HL-60/S4 (cell line): ENCODE results near the gene CUEDC1.

Experiments
- in situ Hi-C: fragments of 300-500 bp; cut with MboI; formaldehyde crosslinking; loops from 2 replicates; pipeline ENCODE4 v1.14.3; 2022; ENCODE audit warnings: low sequenced_read_pairs

The CUEDC1 gene

GRCh38 chr17:57881783-57882351, 73.3 kb downstream of the CUEDC1 start:
- in situ Hi-C loops, result no loop called here

GRCh38 chr17:57881143-57881542, 74.1 kb downstream of the CUEDC1 start:
- in situ Hi-C loops, result no loop called here

- in situ Hi-C loops, result no loop called here
These were observed 75.1 kb downstream of the CUEDC1 start for GRCh38 chr17:57880086-57880456.

GRCh38 chr17:57879437-57880085, 75.7 kb downstream of the CUEDC1 start:
- in situ Hi-C loops, result no loop called here

GRCh38 chr17:57877803-57878377, 77.3 kb downstream of the CUEDC1 start:
- in situ Hi-C loops, result no loop called here

GRCh38 chr17:57876866-57877237, 78.4 kb downstream of the CUEDC1 start:
- in situ Hi-C loops, result no loop called here

- in situ Hi-C loops, result no loop called here
These were observed 79.0 kb downstream of the CUEDC1 start for GRCh38 chr17:57876023-57876865.

GRCh38 chr17:57875290-57876022, 79.8 kb downstream of the CUEDC1 start:
- in situ Hi-C loops, result no loop called here

- in situ Hi-C loops, result no loop called here
These were observed 80.5 kb downstream of the CUEDC1 start for GRCh38 chr17:57874434-57875289.

GRCh38 chr17:57874058-57874419, 81.2 kb downstream of the CUEDC1 start:
- in situ Hi-C loops, result no loop called here

- in situ Hi-C loops, result no loop called here
These were observed 81.8 kb downstream of the CUEDC1 start for GRCh38 chr17:57873261-57874057.

- in situ Hi-C loops, result no loop called here
These were observed 82.7 kb downstream of the CUEDC1 start for GRCh38 chr17:57872536-57872935.

GRCh38 chr17:57871863-57872262, 83.3 kb downstream of the CUEDC1 start:
- in situ Hi-C loops, result no loop called here

GRCh38 chr17:57871155-57871554, 84.1 kb downstream of the CUEDC1 start:
- in situ Hi-C loops, result no loop called here

GRCh38 chr17:57870283-57870635, 85.0 kb downstream of the CUEDC1 start:
- in situ Hi-C loops, result no loop called here

- in situ Hi-C loops, result no loop called here
These were observed 85.5 kb downstream of the CUEDC1 start for GRCh38 chr17:57869617-57870282.

GRCh38 chr17:57868910-57869616, 86.1 kb downstream of the CUEDC1 start:
- in situ Hi-C loops, result no loop called here
